K562 (cell line): ENCODE results near the gene ZNF672. TPM values are rescaled to one million over a fixed set of nuclear protein-coding genes. Genes with fewer than 3 reads are reported as not detected.

Source experiments
- ATAC-seq: fragments of 200-7000 bp; cut with Tn5 transposase; 3 replicates; pipeline ENCODE4 v1.9.1; 2020; ENCODE audit warnings: moderate library complexity
- BruUV-seq: library from RNA; stranded (reverse); fragments of 400-500 nt; replicated peaks from 2 replicates; lab custom pipeline; 2021; lab: Mats Ljungman, UMichigan
- CTCF ChIA-PET: fragments of 300-600 bp; formaldehyde crosslinking; extraction: SDS; loops from one replicate; lab custom pipeline; 2021; ENCODE audit warnings: low intra/inter-chr PET ratio; lab: Yijun Ruan, JAX
- POLR2A ChIA-PET: fragments of 300-600, 350-650 bp; sonication (Branson Sonifier 250); formaldehyde crosslinking; extraction: SDS; loops from one replicate; lab custom pipeline; 2021; ENCODE audit warnings: antibody characterized with exemption, inconsistent platforms; lab: Yijun Ruan, JAX
- DNase-seq, 4 experiments: peaks; one replicate each; pipeline versions ENCODE4 v3.0.0 to v3.0.0-alpha.2; 2011 to 2018; ENCODE audit warnings: low spot score in 3 of 4, mixed read lengths in 3 of 4; ENCODE audit errors: extremely low read depth in 1 of 4
- FAIRE-seq: peaks from 2 replicates; lab custom pipeline; 2011; peaks lifted over from hg19 to GRCh38; lab: Jason Lieb, UNC
- H2AFZ ChIP-seq: 2 replicates; pipeline ENCODE4 v1.6.0; 2011; ENCODE audit warnings: low read depth, low read length, control low read depth, inconsistent platforms
- H3K27ac ChIP-seq: fragments of 200-600 bp; 3 replicates; pipeline ENCODE4 v1.8.0; 2011; ENCODE audit warnings: low read depth, mild to moderate bottlenecking, control low read depth, inconsistent platforms, low read length, moderate library complexity, mixed read lengths; ENCODE audit errors: extremely low read depth
- H3K27me3 ChIP-seq, 2 experiments: fragments of 300-600 bp in 1 of 2; 2 replicates in 1 of 2; 3 replicates in 1 of 2; pipeline versions ENCODE4 v1.6.0 to v1.8.0; 2011; ENCODE audit warnings: inconsistent platforms in 2 of 2, low read length in 2 of 2, mild to moderate bottlenecking in 1 of 2, mixed read lengths in 1 of 2, moderate library complexity in 1 of 2; ENCODE audit not compliant: control insufficient read depth in 2 of 2, insufficient read depth in 2 of 2
- H3K36me3 ChIP-seq: fragments of 300-600 bp; 3 replicates; pipeline ENCODE4 v1.8.0; 2011; ENCODE audit warnings: mild to moderate bottlenecking, low read length, inconsistent platforms; ENCODE audit not compliant: control insufficient read depth, insufficient read depth
- H3K4me1 ChIP-seq, 2 experiments: fragments of 200-600 bp in 1 of 2; replicated peaks in 1 of 2; 2 replicates in 1 of 2; 3 replicates in 1 of 2; pipeline versions ENCODE4 v1.5.1 to v1.8.0; 2011; ENCODE audit warnings: inconsistent platforms in 2 of 2, low read length in 2 of 2, mild to moderate bottlenecking in 1 of 2, mixed read lengths in 1 of 2, moderate library complexity in 1 of 2; ENCODE audit not compliant: control insufficient read depth in 2 of 2, insufficient read depth in 2 of 2
- H3K4me2 ChIP-seq: 2 replicates; pipeline ENCODE4 v1.6.1; 2011; ENCODE audit warnings: low read length, control low read depth, inconsistent platforms, mixed read lengths; ENCODE audit not compliant: insufficient read depth
- H3K4me3 ChIP-seq: fragments of 200-600 bp; sonication (generic), shearing (Covaris generic); 2 replicates; pipeline ENCODE4 v1.5.1; 2016; ENCODE audit warnings: control low read depth, inconsistent platforms
- H3K79me2 ChIP-seq: fragments of 200-600 bp; 3 replicates; pipeline ENCODE4 v1.8.0; 2011; ENCODE audit warnings: low read length, inconsistent platforms; ENCODE audit not compliant: control insufficient read depth, insufficient read depth
- H3K9ac ChIP-seq, 2 experiments: 2 replicates each; pipeline versions ENCODE4 v1.6.0 to v1.6.1; 2011; ENCODE audit warnings: low read depth in 2 of 2, low read length in 2 of 2, control low read depth in 1 of 2, inconsistent platforms in 1 of 2, mild to moderate bottlenecking in 1 of 2, mixed read lengths in 1 of 2; ENCODE audit not compliant: insufficient read depth in 1 of 2
- H3K9me1 ChIP-seq: one replicate; pipeline ENCODE4 v1.6.0; 2011; ENCODE audit warnings: inconsistent platforms, mild to moderate bottlenecking, low read length, moderate library complexity; ENCODE audit not compliant: control insufficient read depth, insufficient read depth
- H3K9me3 ChIP-seq: replicated peaks from 2 replicates; pipeline ENCODE4 v1.5.1; 2011; ENCODE audit warnings: low read depth, low read length, inconsistent platforms; ENCODE audit not compliant: control insufficient read depth, insufficient read depth
- H4K20me1 ChIP-seq: replicated peaks from 2 replicates; pipeline ENCODE4 v1.6.1; 2011; ENCODE audit warnings: low read length, inconsistent platforms, mixed read lengths; ENCODE audit not compliant: control insufficient read depth, insufficient read depth
- ARNT ChIP-seq, 2 experiments: fragments of 450-650 bp; IDR thresholded peaks; 2 replicates each; pipeline ENCODE4 v1.6.1; 2016; ENCODE audit warnings: mild to moderate bottlenecking in 1 of 2
- ATF1 ChIP-seq, 2 experiments: fragments of 450-650 bp in 1 of 2; IDR thresholded peaks; 2 replicates each; pipeline ENCODE4 v1.6.1; 2016; ENCODE audit warnings: missing compliant biosample characterization in 1 of 2, missing genetic modification characterization in 1 of 2
- FOXJ2 ChIP-seq: fragments of 200-800 bp; sonication (Bioruptor generic); IDR thresholded peaks from 2 replicates; pipeline ENCODE4 v1.6.1; 2016; ENCODE audit warnings: missing genetic modification characterization, missing compliant biosample characterization
- L3MBTL2 ChIP-seq: fragments of 450-650 bp; IDR thresholded peaks from 2 replicates; pipeline ENCODE4 v1.6.1; 2016; ENCODE audit warnings: mild to moderate bottlenecking, moderate library complexity
- MBD2 ChIP-seq: sonication (generic); IDR thresholded peaks from 2 replicates; pipeline ENCODE4 v1.6.1; 2016; ENCODE audit warnings: low read depth, borderline replicate concordance
- MCM7 ChIP-seq, 2 experiments: fragments of 450-650 bp; IDR thresholded peaks; 2 replicates each; pipeline ENCODE4 v1.6.1; 2016 to 2018
- MTA1 ChIP-seq: fragments of 450-650 bp; IDR thresholded peaks from 2 replicates; pipeline ENCODE4 v1.6.1; 2017; ENCODE audit warnings: borderline replicate concordance
- NCOR1 ChIP-seq: fragments of 450-650 bp; IDR thresholded peaks from 2 replicates; pipeline ENCODE4 v1.6.1; 2016; ENCODE audit warnings: mild to moderate bottlenecking, moderate library complexity
- PPARD ChIP-seq: fragments of 250-450 bp; sonication (Bioruptor Pico); IDR thresholded peaks from 2 replicates; pipeline ENCODE4 v1.8.0; 2022; ENCODE audit warnings: inconsistent platforms, mild to moderate bottlenecking, moderate library complexity
- SLC30A9 ChIP-seq: fragments of 250-450 bp; sonication (Bioruptor Pico); IDR thresholded peaks from 2 replicates; pipeline ENCODE4 v1.8.0; 2022; ENCODE audit warnings: mild to moderate bottlenecking, moderate library complexity
- TARDBP ChIP-seq: fragments of 450-650 bp; IDR thresholded peaks from 2 replicates; pipeline ENCODE4 v1.6.1; 2016
- ZKSCAN1 ChIP-seq: fragments of 150-350 bp; IDR thresholded peaks from 2 replicates; pipeline ENCODE4 v1.6.1; 2016; ENCODE audit warnings: low read depth, low read length
- ZNF324 ChIP-seq: fragments of 250-450 bp; sonication (Bioruptor Pico); IDR thresholded peaks from 2 replicates; pipeline ENCODE4 v1.4.0; 2020; ENCODE audit warnings: mild to moderate bottlenecking
- whole genome bisulfite sequencing: fragments of 100-300 bp; shearing (Covaris generic); methylation state at CpG from one replicate; pipeline ENCODE4 v1.1.6; 2016; ENCODE audit warnings: low coverage, mixed read lengths; ENCODE audit not compliant: insufficient coverage; ENCODE audit errors: missing lambda C conversion rate; 5-methylcytosine and 5-hydroxymethylcytosine counted together
- in situ Hi-C: fragments of 300-500 bp; cut with MboI; formaldehyde crosslinking; loops from 4 replicates; pipeline ENCODE4 v1.15.0; 2018; ENCODE audit warnings: inconsistent platforms, mixed read lengths
- intact Hi-C: fragments of 100-400 bp; cut with micrococcal nuclease; formaldehyde crosslinking; loops from 2 replicates; pipeline ENCODE4 v1.14.2; 2022
- polyA plus RNA-seq, 8 experiments: library from polyadenylated mRNA; depleted of rRNA in 4 of 8; stranded (reverse) in 5 of 8; unstranded in 3 of 8; fragments of >200 nt; fragmentation: Nextera tagmentation in 2 of 8; fragmentation: Illumina TruSeq in 1 of 8; extraction: Ambion mirVana in 2 of 8; extraction: Trizol in 1 of 8; gene quantifications; 2 replicates each; pipeline versions ENCODE4 v1.2.1 to v1.2.3, GENCODE V29; 2011 to 2014; ENCODE audit warnings: inconsistent platforms in 1 of 8, missing spikeins in 1 of 8
- total RNA-seq, 7 experiments: library from RNA; depleted of rRNA in 6 of 7; stranded (reverse); fragments of >200 nt in 6 of 7; fragmentation: Illumina TruSeq in 2 of 7; extraction: Trizol in 2 of 7; gene quantifications; 2 replicates each; pipeline versions ENCODE4 v1.2.1 to v1.2.3, GENCODE V29; 2011 to 2021; ENCODE audit warnings: low replicate concordance in 1 of 7
- TF ChIP-seq, protein P1 (sequence below): sonication (generic); formaldehyde crosslinking; IDR thresholded peaks from 2 replicates; pipeline ENCODE4 v1.8.1; 2023; ENCODE audit warnings: mild to moderate bottlenecking, missing genetic modification reagents
- TF ChIP-seq, protein P2 (sequence below), 2 experiments: fragments of 150-350 bp in 1 of 2; IDR thresholded peaks; 2 replicates each; pipeline ENCODE4 v1.6.1; 2012 to 2016; ENCODE audit warnings: low read depth in 2 of 2, low read length in 2 of 2, mild to moderate bottlenecking in 1 of 2, moderate library complexity in 1 of 2

The ZNF672 gene
- total and polyA plus RNA-seq, 9 of the 15 experiments (the other 6 are each of a cell fraction or from before 2014, with no cell fraction given), result 1.9 to 57.9 (median 24.1) TPM

DNA sequence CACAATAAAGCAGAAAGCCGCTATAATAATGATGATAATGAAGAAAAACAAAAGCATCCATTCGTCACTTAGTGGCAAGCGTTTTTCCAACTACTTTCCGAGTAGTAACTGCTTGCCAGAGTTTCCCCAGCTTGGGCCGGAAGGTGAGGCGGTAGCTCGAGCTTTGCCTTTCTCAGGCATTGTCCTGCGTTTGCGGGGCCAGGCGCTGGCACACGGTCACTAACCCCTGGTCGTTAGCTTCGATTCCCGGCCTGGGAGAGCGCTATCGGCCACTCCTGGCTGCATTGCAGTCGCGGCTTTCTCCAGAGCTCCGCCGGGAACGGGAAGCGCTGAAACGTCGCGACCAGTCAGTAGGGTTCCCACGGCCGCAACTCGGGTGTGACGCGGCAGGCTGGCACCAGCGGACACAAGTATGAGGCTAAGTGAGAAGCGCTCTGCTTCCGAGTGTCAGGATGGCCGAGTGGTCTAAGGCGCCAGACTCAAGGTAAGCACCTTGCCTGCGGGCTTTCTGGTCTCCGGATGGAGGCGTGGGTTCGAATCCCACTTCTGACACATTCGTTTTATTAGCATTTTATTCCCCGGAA, 35.5 kb downstream of the ZNF672 start (continued):
- TF ChIP-seq MBD2 (0 out of 2 replicates have a peak, but pooled peaks have one; percentile 24), ARNT (IDR thresholded peaks at IDR 0.05) (peak in 1 of 2 experiments; percentile 14; a peak in 1 of 4 replicates), ZKSCAN1 (0 out of 2 replicates have a peak, but pooled peaks have one; percentile 62), NCOR1 (peak; percentile 33; the same call in 1 of the 2 replicates), TARDBP (no peak; the same call in 1 of the 2 replicates), MCM7 (IDR thresholded peaks at IDR 0.05) (no peak)
- TF ChIP-seq, protein P1, sequence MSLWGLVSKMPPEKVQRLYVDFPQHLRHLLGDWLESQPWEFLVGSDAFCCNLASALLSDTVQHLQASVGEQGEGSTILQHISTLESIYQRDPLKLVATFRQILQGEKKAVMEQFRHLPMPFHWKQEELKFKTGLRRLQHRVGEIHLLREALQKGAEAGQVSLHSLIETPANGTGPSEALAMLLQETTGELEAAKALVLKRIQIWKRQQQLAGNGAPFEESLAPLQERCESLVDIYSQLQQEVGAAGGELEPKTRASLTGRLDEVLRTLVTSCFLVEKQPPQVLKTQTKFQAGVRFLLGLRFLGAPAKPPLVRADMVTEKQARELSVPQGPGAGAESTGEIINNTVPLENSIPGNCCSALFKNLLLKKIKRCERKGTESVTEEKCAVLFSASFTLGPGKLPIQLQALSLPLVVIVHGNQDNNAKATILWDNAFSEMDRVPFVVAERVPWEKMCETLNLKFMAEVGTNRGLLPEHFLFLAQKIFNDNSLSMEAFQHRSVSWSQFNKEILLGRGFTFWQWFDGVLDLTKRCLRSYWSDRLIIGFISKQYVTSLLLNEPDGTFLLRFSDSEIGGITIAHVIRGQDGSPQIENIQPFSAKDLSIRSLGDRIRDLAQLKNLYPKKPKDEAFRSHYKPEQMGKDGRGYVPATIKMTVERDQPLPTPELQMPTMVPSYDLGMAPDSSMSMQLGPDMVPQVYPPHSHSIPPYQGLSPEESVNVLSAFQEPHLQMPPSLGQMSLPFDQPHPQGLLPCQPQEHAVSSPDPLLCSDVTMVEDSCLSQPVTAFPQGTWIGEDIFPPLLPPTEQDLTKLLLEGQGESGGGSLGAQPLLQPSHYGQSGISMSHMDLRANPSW (CRISPR knock-in tag), result 0 out of 2 replicates have a peak, but pooled peaks have one; percentile 67

DNA sequence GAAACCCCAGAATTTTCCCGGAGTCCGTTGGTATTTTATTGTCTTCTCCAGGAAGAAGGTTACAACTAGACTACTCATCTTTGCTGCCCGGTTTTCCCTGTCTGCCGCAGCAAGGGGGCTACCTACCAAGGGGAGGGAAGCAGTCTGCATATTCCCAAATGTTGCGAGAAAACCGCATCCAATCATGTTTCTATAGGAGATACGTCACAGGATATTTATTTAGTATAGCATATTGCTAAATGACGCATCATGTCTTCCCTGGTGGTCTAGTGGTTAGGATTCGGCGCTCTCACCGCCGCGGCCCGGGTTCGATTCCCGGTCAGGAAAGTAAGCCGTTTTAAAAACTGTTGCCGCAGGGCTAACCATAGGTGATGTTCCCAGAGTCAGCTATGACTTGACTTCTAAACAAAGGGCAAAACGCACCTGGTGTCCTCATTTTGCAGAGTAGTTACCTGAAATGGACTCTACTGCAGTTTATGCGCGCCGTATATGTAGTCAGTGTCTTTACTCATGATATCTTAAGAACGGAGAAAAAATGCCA, 36.0 kb downstream of the ZNF672 start:
- no peaks in the 10 kb centered on the region for H3K79me2 ChIP-seq
- H4K20me1 ChIP-seq, result no peaks in the 10 kb centered on the region
- BruUV-seq, result no TSS peak
- ChIA-PET POLR2A (interaction anchor here (0.6 to 8.6 kb wide), 13 partner anchors 8 to 274 kb away, joined by 3 to 71 read pairs (median 4); partner anchors contain the start of genes PGBD2, ZNF672 and ZNF692), CTCF (no interaction called here)
- intact Hi-C loops, result loop anchor here (1.0 kb wide), 5 partner anchors 11 to 36 kb away; partner anchors contain the start of genes PGBD2, ZNF672 and ZNF692
- ATAC-seq, result peak; percentile 80
- H3K4me1 ChIP-seq, result peaks cover 16 to 21% of the 10 kb centered on the region in 2 experiments
- no peaks in the 10 kb centered on the region for H3K36me3 ChIP-seq
- no peaks in the 10 kb centered on the region for H3K9me3 ChIP-seq
- peak overlapping the region; percentile 97 to 99; a peak in 3 of 4 replicates for H3K9ac ChIP-seq
- in situ Hi-C loops, result no loop called here
- H3K9me1 ChIP-seq, result no peaks in the 10 kb centered on the region
- H3K4me2 ChIP-seq, result peak overlapping the region; percentile 99
- peak; percentile 65 to 92 (median 69) for DNase-seq
- FAIRE-seq, result no peak
- H3K27me3 ChIP-seq, result no peaks in the 10 kb centered on the region
- peak overlapping the region; percentile 98 for H3K27ac ChIP-seq
- WGBS, result under 1% methylated on average over 23 of the region's 23 CpGs
- peak overlapping the region; percentile 75 for H2AFZ ChIP-seq
- H3K4me3 ChIP-seq, result peak overlapping the region; percentile 79
- TF ChIP-seq SLC30A9 (CRISPR knock-in tag) (no peak), ZNF324 (CRISPR knock-in tag) (no peak), PPARD (CRISPR knock-in tag) (no peak), L3MBTL2 (no peak), ATF1 (CRISPR knock-in tag; IDR thresholded peaks at IDR 0.05) (no peak), ATF1 (tag; IDR thresholded peaks at IDR 0.05) (peak; percentile 98), FOXJ2 (peak; percentile 62; the same call in 1 of the 2 replicates), MTA1 (no peak)
- TF ChIP-seq, protein P2, sequence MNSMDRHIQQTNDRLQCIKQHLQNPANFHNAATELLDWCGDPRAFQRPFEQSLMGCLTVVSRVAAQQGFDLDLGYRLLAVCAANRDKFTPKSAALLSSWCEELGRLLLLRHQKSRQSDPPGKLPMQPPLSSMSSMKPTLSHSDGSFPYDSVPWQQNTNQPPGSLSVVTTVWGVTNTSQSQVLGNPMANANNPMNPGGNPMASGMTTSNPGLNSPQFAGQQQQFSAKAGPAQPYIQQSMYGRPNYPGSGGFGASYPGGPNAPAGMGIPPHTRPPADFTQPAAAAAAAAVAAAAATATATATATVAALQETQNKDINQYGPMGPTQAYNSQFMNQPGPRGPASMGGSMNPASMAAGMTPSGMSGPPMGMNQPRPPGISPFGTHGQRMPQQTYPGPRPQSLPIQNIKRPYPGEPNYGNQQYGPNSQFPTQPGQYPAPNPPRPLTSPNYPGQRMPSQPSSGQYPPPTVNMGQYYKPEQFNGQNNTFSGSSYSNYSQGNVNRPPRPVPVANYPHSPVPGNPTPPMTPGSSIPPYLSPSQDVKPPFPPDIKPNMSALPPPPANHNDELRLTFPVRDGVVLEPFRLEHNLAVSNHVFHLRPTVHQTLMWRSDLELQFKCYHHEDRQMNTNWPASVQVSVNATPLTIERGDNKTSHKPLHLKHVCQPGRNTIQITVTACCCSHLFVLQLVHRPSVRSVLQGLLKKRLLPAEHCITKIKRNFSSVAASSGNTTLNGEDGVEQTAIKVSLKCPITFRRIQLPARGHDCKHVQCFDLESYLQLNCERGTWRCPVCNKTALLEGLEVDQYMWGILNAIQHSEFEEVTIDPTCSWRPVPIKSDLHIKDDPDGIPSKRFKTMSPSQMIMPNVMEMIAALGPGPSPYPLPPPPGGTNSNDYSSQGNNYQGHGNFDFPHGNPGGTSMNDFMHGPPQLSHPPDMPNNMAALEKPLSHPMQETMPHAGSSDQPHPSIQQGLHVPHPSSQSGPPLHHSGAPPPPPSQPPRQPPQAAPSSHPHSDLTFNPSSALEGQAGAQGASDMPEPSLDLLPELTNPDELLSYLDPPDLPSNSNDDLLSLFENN (IDR thresholded peaks at IDR 0.05; ENCODE audit: low read depth in 2 of 2, low read length in 2 of 2), result no peak
